GM18907 (cell line): ENCODE data around the gene PPP1R2C.

Source experiments
- ATAC-seq: cut with Tn5 transposase; IDR thresholded peaks from one replicate; pipeline ENCODE4 v1.9.1; 2021; ENCODE audit warnings: mild to moderate bottlenecking, moderate library complexity; ENCODE audit not compliant: unreplicated experiment

PPP1R2C gene

DNA sequence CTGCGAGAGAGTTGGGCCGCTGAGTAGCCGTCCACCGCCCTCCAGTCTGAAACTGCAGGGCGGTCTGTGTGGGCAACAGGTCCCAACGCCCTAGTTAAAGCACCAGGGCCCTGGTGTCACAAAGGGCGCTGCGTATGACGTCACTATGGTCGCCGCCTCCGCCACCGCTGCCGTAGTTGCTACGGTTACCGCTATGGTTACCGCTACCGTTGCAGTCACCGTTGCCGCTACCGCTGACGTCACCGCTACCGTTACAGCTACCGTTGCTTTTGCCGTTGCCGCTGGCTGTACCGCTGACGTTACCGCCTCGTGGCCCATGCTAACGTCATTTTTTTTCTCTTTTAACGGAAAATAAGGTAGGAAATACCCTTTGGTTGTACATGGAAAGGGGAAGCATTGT, at the start of gene PPP1R2C:
Gene PPP1R2C, minus strand, starts transcription at position 68 of the 400 bp plus-strand sequence. CDS start 84 bp downstream, outside the sequence.
- no peak for ATAC-seq

DNA sequence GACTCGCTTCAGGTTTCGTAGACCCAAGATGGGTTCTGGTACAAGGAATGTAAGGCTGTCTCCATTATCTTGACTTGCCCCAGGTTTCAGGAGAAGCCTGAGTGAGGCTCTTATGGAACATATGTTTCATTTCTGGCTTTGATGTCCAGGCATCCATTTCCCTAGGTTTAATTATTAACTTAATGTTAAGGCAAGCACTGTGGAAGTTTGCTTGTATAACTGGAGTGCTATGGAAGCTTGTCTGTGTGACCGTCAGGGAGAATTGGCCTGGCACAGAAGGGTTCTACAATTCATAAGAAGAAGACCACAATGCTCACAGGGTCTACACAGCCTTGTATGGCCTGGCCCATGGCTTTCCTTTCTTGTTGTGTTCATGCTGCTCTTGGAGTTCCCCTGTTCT, 47.2 kb upstream of the PPP1R2C start:
- ATAC-seq = no peak

DNA sequence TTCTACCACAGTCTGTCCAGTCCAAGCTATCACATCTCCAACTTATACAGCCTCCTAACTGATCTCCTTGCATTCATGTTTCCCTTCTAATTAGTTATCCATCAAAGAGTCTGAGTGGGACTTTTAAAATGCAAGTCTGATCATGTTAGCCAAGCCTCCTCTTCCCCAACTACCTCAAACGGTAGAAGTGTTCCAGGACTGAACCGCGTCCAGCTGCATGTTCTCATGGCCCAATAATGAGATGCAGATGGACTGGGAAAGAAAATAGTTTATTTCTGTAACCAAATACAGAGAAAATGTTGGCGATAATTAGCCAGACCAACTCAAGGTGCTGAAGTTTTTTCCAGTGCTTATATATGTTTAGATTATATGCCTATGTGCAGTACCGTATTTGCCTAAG, 46.6 kb upstream of the PPP1R2C start:
- ATAC-seq = no peak

DNA sequence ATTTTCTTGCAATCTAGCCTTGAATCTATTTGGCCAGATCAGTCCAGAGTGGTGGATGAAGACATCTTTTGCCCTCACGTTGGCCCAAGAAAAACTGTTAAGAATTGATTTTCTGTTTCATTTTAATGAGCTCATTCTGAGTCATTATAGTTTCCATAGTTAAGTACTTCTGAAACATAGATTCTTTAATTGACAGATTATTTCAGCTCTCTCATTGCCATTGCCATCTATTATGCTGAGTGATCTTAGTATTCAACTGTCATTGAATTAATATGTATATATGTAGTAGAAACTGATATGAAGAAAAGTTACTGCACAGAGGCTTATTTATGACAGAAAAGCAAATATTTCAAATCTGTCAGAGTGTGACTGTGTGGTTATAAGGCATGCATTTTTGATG, 45.5 kb upstream of the PPP1R2C start:
- ATAC-seq = no peak

DNA sequence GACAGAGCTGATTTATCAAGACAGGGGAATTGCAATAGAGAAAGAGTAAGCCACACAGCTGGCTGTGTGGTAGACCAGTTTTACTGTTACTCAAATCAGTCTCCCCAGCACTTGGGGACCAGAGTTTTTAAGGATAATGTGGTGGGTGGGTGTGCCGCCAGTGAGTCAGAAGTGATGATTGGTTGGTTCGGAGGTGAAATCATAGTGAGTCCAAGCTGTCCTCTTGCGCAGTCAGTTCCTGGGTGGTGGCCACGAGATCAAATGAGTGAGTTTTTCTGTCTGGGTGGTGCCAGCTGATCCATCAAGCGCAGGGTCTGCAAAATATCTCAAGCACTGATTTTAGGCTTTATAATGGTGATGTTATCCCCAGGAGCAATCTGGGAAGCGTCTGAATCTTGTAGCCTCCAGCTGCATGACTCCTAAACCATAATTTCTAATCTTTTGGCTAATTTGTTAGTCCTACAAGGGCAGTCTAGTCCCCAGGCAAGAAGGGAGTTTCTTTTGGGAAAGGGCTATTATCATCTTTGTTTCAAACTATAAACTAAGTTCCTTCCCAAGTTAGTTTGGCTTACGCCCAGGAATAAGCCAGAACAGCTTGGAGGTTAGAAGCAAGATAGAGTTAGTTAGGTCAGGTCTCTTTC, 44.0 kb upstream of the PPP1R2C start:
- no peak for ATAC-seq

DNA sequence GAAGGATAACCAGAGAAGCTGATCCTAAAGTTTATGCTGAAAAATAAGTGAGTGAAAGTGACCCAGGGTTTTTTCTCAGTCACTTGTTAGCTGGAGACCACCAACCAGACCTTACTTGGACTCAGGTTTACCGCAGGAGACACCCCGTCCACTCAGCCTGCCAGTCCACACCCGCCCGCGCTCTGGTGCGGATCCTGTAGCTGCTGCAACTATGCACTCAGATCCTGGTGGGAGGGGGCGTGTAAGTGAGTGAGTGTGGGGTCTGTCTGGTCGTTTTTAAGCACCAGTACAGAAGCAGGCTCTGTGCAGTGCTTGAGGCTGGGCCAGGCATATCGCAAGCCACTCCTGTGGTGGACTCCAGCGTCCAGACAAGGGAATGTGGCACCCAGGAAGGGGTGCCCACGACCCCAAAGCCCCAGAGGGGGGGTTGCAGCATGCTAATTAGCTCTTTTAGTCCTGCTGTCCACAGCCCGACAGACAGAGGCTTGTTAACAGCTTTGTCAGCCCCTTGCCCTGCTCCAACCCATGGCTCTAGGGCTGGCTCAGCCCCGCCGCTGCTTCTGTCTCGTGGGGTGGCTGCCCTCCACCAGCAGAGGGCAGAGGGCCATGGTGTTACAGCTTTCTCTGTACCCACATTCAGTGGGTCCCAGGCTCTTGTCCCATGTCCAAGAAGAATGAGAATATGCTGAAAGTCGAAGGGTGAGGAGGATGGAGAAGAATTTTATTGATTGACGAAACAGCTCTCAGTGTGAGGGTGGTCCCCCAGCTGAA, 40.4 kb upstream of the PPP1R2C start:
- no peak for ATAC-seq

DNA sequence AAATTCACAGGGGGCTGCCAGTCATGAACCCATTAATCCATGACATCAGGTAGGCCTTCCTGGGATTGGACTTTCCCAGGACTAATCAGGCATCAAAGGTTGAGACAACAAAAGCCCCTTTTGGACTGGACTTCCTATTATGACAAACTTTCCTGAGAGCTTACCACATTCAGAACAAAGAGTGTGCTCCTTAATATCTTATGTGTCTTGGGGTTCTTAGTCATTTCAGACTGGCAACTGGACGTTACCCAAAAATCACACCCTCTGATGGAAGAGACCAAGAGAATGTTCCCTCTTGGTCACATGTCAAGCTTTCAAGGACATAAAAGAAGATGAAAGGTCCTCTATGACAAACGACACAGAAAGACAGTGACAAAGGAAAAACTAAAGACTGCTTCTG, 31.6 kb upstream of the PPP1R2C start:
- no peak for ATAC-seq

DNA sequence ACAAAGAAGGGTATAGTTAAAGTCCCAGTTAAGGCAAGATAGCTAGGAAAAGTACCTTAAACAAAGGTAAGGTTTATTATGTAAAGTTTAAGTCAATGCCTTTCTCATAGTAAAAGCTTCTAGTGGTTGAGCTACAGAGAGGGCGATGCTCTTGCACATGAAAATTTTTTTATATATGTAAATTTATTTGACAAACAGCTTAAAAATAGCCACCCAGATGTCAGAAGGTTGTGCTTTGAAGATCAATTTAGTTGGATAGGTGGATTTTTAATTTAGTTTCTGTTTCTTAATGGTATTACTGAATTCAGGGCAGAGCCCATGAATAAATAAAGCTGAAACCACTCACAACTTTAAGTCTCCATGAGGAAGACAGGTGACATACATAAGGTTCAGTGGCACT, 29.4 kb upstream of the PPP1R2C start:
- no peak for ATAC-seq

DNA sequence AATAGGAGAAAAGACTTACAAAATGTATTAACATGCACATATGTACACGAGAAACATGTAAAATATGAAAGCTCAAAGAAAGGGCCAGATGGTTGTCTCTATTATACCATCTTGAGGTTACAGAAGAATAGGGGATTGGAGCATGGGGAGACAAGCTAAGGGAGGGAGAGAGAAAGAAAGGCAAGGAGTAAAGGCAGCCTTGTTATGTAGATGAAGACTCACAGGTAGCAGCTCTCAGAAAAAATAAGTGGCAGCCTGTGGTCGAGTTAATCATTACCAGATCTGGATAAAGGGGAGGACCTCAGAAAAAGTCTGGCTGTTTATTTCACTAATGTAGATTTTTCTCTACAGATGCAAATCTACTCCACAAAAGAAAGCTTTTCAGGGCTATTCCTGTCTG, 26.6 kb upstream of the PPP1R2C start:
- no peak for ATAC-seq

DNA sequence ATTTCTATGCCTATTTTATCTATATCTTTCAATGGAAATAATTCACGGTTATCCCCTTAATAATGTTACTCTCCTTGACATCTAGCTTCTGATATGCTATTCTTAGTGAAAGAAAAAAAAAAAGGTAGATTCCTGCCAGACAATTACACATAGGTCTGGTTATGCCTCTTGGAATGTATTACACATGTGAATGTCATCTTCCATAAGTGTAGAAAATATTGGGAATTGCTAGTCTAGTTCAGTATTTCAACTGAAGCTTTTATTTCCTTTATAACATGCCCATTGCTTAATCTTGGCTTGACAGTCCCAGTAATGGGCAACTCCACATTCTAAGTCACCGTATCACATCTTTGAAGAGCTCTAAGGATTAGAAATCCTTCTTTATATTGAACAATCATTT, 25.4 kb upstream of the PPP1R2C start:
- no peak for ATAC-seq

DNA sequence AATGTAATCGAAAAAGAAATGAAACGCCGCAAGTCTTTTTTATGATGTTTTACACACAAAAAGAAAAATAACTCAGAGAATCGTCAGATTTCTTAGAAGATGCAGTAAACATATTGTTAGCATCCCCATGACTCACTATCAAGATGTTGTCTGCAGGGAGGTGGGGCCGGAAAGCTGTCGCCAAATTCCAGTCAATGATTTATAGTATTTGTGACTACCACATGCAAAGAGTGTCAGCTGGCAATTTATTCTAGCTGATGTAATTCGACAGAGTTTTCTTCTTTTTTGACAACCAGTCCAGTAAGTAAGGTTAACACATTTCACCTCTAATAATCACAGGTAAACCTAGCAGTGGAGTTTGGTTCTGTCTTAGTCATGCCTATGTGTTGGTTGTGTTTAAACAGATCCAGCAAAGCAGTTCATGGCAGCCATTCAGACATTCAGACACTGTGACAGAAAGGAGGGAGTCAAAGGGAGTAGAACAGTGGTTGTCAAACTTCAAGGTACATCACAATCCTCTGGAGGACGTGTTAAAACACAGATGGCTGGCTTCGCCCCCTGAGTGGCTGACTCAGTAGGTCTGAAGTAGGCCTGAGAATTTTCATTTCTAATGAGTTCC, 19.8 kb upstream of the PPP1R2C start:
- ATAC-seq = no peak

DNA sequence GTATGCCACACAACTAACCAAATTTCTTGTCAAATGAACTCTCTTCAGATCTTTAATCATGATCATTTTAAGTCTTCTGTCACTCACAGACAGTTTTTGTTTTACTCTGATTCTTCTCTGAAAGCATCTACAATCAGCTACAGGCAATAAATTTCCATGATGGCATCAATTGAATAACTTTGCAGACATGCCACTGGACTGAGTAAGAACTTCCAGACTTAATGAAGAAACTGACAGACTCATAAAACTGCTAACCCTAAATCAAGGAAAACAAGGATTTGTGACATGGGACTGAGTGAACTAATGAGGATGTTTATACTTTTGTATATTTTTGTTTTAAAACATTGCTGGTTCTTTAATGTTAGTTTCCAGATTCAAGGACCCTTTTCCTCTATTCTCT, 5.5 kb upstream of the PPP1R2C start:
- no peak for ATAC-seq

DNA sequence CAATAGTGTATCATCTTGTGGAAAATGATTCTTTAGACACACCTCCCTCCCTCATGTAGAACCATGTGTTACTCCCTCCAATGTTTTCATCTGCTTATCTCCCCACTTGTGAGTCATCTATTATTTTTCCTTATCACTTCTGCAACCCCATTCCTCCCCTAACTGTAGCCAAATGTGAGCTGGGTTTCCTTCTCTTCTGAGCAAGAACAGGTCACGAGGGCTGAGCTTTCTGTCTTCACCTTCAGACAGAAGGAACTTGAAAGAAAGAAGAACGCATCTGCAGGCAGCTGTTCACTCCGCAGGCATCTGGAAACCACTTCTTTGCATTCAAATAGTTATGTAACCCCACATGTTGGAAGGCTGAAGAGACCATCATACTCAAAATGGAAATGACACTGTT, 1.8 kb downstream of the PPP1R2C start:
- ATAC-seq = no peak

DNA sequence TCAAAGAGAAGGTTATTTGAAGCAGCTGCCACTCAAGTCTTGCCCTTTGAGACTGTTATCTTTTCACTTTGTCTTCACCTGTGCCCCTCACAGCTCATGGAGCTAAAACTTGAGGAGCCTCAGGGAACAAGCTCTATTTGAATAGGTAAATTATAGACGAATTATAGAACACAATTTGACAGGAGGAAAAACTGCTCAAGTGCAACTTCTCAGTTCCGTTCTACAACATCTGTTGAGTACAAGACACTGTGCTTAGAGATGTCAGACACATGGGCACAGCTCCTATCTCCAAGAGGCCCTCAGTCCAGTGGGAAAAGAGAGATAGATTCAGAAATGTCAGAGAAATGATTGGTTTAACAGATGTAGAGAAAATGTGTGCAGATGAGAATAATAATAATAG, 5.1 kb downstream of the PPP1R2C start:
- no peak for ATAC-seq

DNA sequence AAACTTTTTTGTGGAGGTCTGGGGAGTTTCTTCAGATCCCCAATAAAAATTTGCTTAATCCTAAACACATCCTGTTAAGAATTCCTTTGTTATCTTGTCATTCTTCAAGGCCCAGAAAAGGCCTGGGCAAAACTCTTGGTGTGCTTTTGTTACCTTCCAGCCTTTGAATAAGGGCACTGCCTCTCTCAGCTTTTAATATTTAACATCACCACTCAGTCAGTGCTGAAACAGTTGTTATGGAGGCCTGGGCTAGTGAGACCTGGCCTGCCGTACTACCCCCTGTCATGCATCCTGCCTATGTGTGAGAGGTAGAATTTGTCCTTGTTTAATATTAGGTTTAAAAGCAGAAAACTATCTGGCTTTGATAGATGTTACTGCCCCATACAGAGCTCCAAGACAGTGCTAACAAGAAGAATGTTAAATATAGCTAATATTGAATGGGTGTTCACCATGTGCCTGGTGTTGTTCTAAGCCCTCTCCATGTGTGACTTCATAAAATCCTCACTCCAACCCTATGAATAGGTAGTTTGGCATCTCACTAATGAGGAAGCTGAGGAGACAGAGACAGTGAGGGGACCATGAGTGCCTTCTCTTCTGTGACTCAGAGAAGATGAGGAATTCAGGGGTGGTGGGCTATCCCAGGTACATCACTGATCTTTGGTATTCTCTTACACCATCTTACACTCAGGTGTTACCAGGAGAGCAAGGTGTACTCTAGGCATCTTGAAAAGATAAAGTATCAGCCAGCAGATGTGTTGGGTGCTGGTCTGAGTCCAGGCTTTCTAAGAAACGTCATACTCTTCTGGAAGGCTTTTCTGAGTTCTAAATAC, 6.2 kb downstream of the PPP1R2C start:
- ATAC-seq = no peak

DNA sequence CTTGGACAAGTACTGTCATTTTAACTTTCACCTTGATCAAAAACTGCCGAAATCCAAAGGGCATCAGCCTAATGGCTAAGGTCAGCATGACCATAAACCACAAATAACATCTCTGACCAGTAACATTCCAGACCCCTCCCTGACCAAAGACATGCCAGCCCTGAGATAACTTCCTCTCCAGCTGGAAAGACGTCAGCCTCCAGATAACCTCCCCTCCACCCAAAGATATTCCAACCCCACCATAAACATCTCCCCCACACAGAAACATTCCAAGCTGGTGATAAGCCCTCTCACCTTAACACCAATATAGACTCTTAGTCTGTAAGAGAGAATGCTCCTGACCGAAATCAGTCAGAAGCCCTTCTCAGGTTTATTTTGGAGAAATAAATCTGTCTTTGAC, 7.4 kb downstream of the PPP1R2C start:
- ATAC-seq = no peak

DNA sequence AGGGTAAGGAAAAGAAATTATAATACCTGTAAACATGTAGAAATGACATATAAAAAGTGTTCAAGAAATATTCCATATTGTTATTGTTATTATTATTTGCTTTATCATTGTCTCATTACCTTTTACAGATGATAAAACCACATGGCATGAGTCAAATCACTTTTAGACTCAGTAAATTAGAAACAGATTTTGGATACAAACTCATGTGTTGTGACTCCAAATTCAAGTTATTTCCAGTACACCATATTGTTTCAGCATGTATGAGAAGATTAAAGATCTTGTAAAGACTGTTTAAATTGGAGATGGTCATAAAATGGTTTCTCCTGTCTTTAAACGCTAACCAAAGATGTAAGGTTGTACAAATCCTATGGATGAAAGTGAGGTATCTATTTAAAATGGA, 18.1 kb downstream of the PPP1R2C start:
- no peak for ATAC-seq

DNA sequence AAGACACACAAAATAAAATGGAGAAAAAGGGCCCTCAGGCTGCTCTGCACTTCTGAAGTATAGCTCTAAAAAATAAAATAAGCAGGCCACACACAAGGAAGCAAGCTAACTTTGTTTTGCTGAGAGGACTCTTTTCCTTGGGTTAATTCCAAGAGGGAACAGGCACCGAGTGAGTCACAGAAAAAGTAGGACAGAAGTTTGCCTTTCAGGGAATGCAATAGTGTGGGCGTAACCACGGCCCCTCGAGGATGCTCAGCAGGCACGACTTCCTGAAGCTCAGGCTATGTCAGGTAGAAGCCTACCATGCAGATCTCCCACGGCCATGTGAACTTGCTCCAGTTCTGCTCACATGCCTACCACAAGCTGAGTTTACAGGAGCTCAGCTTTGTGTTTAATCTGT, 22.1 kb downstream of the PPP1R2C start:
- no peak for ATAC-seq

DNA sequence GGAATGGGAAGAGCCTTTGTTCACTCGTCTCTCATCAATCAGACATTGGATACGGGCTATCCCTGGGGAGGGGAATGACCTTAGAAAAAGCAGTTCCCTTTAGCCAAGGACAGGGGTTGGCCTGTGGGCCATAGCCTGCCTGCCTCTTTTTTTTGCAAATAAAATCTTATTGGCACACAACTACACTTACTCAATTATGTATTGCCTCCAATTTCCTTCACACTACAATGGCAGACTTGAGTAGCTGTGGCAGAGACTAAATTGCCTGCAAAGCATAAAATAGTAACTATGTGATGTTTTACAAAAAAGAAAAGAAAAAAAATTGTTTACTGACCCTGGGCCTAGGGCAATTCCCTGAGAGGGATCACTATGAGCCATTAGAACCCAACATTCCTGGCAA, 23.4 kb downstream of the PPP1R2C start:
- ATAC-seq = no peak

DNA sequence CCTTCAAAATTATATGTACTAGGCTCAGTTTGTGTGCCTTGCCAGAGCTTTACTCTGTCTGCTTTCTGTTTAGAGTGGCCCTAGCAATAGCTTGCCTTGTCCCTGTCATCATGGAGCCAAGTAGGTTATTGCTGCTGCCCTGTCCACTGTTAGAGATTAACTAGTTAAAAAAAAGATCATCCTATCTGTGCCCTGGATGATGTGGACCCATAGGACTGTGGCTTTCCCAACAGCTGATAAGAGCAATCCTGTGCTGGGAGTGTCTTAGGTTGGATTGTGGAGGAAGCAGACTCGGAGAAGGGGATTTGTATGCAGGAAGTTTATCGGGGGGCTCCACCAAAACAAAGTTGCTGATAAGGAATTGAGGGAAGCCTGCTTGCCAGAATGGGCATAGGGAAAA, 23.8 kb downstream of the PPP1R2C start:
- ATAC-seq = no peak

DNA sequence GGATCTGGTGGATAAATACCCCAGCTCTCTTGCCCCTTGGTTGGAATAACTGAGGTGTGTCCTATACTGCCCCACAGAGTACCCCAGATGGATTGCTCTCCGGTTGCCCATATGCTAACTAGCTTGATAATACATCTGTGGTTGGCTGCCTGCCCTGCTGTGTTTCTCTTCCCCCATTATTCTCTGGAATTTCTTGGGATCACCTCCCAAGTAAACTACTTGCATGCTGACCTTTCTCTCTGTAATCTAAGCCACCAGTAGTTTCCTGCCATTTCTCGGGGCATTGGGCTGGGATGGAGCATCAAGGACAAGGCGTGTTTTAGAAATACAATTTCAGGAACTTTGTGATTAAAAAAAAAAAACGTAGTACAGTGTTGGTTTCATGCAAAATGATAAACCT, 25.2 kb downstream of the PPP1R2C start:
- no peak for ATAC-seq
